HG02759 (cell line): ENCODE data around the gene LRIG3.

Source experiments
- ATAC-seq: cut with Tn5 transposase; IDR thresholded peaks from one replicate; pipeline ENCODE4 v1.9.1; 2021; ENCODE audit warnings: mild to moderate bottlenecking, moderate library complexity; ENCODE audit not compliant: unreplicated experiment

Gene LRIG3

GRCh38 chr12:58932806-58933681, 12.7 kb upstream of the LRIG3 start:
- no peak for ATAC-seq

DNA sequence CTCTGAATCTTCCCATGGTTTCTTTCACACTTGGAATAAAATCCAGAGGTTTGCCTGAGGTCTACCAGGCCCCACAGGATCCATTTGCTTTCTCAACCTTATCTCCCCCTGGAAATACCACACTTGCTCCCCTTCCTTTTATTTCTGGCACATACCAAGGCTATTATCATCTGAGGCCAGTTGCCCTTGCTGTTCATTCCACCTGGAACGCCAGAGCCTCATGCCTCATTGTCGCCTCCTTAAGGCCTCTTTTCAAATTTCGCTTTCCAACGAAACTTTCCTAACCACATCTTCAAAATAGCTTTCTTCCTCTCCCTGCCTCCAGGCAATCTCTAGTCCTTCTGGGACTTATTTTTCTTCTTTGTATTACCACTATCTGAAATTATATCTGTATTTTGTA, 11.2 kb upstream of the LRIG3 start:
- ATAC-seq = no peak

GRCh38 chr12:58930770-58931324, 10.5 kb upstream of the LRIG3 start:
- no peak for ATAC-seq

- no peak for ATAC-seq
Observed at GRCh38 chr12:58927120-58927519, 6.8 kb upstream of the LRIG3 start.

DNA sequence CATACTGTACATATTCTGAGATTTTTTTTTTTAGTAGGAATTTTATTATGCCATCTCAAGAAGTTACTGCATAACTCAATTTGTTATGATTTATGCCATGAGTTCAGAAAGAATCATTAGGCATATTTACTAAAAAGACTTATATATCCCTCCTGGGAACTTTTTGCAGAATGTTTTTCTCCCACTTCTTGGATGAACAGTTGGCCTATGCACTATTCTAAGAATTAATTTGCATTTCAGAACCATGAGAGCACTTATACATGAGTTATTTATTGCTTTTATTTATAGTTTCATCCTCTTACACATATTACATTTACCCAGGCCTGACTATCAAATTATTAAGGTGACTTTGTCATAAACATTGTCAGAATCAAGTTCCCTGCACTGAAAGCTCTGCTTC, 6.3 kb upstream of the LRIG3 start:
- no peak for ATAC-seq

DNA sequence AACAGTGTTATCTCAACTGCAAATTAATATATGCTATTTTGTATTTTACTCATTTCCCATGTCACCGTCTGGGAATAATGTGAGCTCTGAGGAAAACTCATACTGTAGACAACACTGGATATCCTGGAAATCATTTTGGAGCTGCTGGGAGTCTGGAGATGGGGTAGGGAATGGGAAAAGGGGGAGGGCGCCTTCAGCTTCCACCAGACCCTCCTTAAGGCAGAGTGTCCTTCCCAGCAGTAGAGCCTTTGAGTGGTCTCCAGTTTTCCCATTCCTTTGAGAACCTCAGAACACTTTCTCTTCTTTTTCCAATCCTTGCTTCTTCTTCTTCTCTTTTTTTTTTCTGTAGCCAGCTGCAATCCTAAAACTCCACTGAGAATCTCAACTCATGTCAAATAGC, 5.4 kb upstream of the LRIG3 start:
- no peak for ATAC-seq

GRCh38 chr12:58925111-58925611, 4.9 kb upstream of the LRIG3 start:
- no peak for ATAC-seq

- no peak for ATAC-seq
Observed at GRCh38 chr12:58924652-58925051, 4.3 kb upstream of the LRIG3 start.

DNA sequence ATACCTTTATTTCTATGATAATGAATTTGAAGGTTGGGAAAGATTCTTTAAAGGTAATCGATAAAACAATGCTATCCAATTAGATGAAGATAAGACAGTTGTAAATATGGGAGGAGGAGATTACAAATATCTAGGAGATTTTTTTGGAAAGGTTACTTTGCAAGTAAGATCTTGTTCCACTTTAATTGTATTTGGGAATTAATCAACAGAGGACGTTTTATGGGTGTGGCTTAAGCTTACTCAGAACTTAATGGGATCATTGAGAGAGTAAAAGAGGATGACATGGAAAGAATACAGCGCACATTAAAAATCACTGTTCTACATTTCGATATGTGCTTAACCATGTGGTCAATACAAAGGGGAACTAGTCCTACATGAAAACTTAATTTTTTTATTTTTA, 3.5 kb upstream of the LRIG3 start:
- no peak for ATAC-seq

DNA sequence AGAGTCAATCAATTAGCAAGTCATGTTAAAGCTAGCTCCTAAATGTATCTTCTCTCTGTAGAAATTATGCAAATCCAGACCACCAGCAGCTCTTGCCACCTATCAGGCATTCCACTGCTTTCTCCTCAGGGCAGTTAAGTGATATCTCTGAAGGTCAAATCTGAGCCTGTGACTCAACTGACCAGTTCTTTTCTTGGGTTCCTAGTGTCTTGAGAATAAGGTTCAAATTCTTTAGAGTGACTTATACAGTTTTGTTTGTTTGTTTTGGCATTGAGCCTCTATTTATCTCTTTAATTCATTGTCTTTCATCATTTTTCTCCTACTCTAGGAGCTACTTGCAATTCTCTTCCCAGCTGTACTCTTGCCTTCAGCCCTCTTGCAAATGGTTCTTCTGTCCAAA, 2.5 kb upstream of the LRIG3 start:
- ATAC-seq = no peak

DNA sequence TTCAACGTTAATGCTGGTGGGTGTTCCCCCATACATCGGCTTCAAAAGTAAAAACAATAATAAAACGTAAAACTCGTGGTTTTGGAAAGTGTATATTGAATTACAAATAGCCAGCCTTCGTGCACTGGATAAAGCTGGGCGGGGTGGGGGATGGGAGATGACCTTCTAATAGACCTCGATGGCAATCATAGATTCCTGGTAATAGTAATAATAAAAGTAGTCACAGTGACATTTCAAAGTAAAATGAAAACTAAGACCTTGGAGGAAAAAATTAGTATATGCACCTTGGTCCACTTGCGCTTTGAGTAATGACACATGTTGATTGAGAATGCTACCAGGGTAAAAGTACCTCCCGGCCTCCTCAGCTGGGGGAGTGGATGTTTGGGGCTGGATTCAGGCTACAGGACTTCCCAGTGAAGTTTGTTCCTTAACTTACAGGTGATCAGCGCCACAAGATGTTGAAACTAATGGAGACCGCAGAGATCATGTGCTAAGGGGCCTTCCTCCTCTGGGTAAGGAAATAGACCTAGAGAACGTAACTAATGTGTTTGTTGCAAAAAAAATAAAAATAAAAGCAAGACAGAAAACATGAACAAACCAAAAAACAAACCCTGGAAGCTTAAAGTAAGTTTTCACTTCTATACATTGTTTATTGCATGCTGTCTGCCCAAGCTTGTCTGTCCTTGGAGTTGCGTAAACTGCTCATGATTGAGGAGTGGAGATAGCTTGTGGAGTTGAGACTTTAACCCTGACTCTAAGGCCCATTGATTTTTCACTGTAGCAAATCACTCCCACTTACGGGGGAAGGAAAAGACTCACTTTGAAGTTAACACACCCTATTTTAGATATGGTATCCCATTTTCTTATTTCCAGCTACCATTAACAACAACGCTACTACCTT, 907 bp upstream of the LRIG3 start:
- ATAC-seq = no peak

GRCh38 chr12:58919231-58920101, 838 bp downstream of the LRIG3 start:
- ATAC-seq = no peak

GRCh38 chr12:58918469-58918844, 1.8 kb downstream of the LRIG3 start:
- ATAC-seq = no peak

- no peak for ATAC-seq
Observed at GRCh38 chr12:58917699-58918468, 2.4 kb downstream of the LRIG3 start.

- no peak for ATAC-seq
Observed at GRCh38 chr12:58916921-58917511, 3.3 kb downstream of the LRIG3 start.

DNA sequence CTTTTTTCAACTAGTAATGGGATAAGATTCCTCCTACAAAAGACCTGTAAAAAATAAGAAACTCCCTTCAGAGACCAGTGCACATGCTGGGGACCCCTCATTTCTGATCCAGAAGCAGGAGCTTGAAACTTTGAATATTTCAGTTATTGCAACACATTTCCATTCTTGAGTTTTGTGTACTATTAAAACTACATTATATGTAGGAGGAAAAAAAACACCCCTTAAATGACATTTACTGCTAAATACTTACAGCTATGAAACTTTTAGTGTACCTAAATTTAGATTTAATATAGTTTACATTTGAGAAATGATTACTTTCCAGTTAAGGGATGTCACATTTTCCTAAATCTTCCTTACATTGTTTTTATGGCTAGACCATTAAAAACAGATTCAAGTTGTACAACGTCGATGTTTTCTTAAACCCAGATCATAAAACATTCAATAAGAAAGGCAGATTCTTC, 4.1 kb downstream of the LRIG3 start:
- no peak for ATAC-seq

DNA sequence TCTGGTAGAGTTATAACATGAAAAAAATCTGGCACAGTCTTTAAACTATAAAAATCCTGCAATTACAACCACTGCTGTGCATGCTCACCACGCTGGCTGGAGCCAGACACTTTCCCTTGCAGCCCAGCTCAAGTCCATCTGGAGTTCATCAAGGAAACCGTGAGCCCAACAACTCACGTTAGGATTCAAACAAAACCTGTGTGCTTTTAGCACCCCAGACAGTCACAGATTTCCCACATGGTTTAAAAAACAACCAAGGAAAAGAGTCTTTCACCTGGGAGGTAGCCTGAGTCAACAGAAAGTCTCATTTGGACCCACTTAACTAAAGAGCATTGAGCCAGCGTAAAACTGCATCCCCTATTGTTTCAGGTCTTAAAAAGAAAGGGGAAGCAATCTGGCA, 4.7 kb downstream of the LRIG3 start:
- ATAC-seq = no peak

DNA sequence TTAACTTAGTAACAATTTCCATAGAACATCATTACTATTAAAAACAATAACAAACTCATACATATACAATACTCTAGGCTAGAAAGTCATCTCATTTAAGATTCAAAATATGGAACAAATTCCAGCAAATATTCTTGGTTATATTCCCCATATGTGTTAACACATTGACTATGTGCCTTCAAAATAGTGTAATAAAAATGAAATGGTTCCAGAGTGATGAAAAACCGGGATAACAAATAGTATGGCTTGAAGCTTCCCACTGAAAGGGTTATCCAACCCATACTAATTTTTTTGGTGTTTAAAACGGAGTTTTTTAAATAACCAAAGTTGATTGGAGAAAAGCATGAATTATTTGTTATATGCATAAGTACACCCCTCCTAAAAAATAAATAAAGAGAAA, 5.3 kb downstream of the LRIG3 start:
- no peak for ATAC-seq

- ATAC-seq = no peak
Observed at GRCh38 chr12:58914457-58914856, 5.8 kb downstream of the LRIG3 start.
